ENCODE results near the gene CASZ1. TPM values are rescaled to one million over a fixed set of nuclear protein-coding genes. Genes with fewer than 3 reads are reported as not detected.

The CASZ1 gene
- total and polyA plus RNA-seq, 10 of the 15 experiments (the other 5 are each of a cell fraction or from before 2014, with no cell fraction given) = 0.52 to 9.8 (median 3.7) TPM

- TF ChIP-seq KLF5 (IDR thresholded peaks at IDR 0.05; ENCODE audit: partially characterized antibody) (no peak), ETV6 (conservative IDR thresholded peaks at IDR 0.05 in 1 of 2, IDR thresholded peaks at IDR 0.05 in 1 of 2; ENCODE audit: borderline replicate concordance in 1 of 2, low read depth in 1 of 2) (no peak), RUNX3 (IDR thresholded peaks at IDR 0.05; ENCODE audit: low read length) (no peak), CBX5 (IDR thresholded peaks at IDR 0.05; ENCODE audit: low read depth) (no peak), SKIL (IDR thresholded peaks at IDR 0.05; ENCODE audit: low read depth, poor library complexity, severe bottlenecking) (no peak), BHLHE40 (IDR thresholded peaks at IDR 0.05; ENCODE audit: borderline replicate concordance in 1 of 2, low read depth in 2 of 2, low read length in 1 of 2) (no peak), RELB (IDR thresholded peaks at IDR 0.05; ENCODE audit: low read depth) (no peak), USF1 (IDR thresholded peaks at IDR 0.05; ENCODE audit: borderline replicate concordance, extremely low read length, insufficient read depth, low read depth, low read length) (no peak), ZNF622 (IDR thresholded peaks at IDR 0.05) (no peak), WRNIP1 (IDR thresholded peaks at IDR 0.05; ENCODE audit: borderline replicate concordance, low read depth, low read length) (no peak), SMAD1 (IDR thresholded peaks at IDR 0.05; ENCODE audit: low read depth, partially characterized antibody) (no peak), NR2F1 (conservative IDR thresholded peaks at IDR 0.05) (no peak), TARDBP (IDR thresholded peaks at IDR 0.05; ENCODE audit: borderline replicate concordance) (no peak), BMI1 (IDR thresholded peaks at IDR 0.05; ENCODE audit: borderline replicate concordance) (no peak), MEF2A (IDR thresholded peaks at IDR 0.05; ENCODE audit: insufficient read depth, low read depth, low read length) (no peak), SMAD5 (IDR thresholded peaks at IDR 0.05; ENCODE audit: low read depth) (no peak), TAF1 (IDR thresholded peaks at IDR 0.05; ENCODE audit: borderline replicate concordance, low read depth, low read length) (no peak)
- Histone ChIP-seq H3K4me2 (ENCODE audit: control insufficient read depth, insufficient read depth) (no peak overlapping the region), H3K36me3 (ENCODE audit: control insufficient read depth in 2 of 2, insufficient read depth in 2 of 2, low read length in 1 of 2) (no peaks in the 10 kb centered on the region), H3K4me1 (ENCODE audit: control insufficient read depth, insufficient read depth, low read length) (no peaks in the 10 kb centered on the region; the same call in 1 of the 2 replicates), H3K9me3 (replicated peaks; ENCODE audit: control insufficient read depth, insufficient read depth, low read length) (no peaks in the 10 kb centered on the region), H3K9ac (ENCODE audit: control insufficient read depth, insufficient read depth, low read length) (no peak overlapping the region), H4K20me1 (ENCODE audit: control insufficient read depth, insufficient read depth) (no peaks in the 10 kb centered on the region), H3K4me3 (no peak overlapping the region), H3K27ac (ENCODE audit: control insufficient read depth, insufficient read depth) (no peak overlapping the region), H3K79me2 (ENCODE audit: control insufficient read depth, insufficient read depth, low read length) (no peaks in the 10 kb centered on the region), H2AFZ (ENCODE audit: control insufficient read depth, low read depth, low read length) (no peak overlapping the region), H3K27me3 (replicated peaks in 1 of 2; ENCODE audit: control insufficient read depth in 2 of 2, insufficient read depth in 2 of 2, low read length in 1 of 2) (peaks cover 0 to under 1% of the 10 kb centered on the region in 2 experiments; a peak in 1 of 4 replicates)
- ATAC-seq (no peak), FAIRE-seq (no peak), DNase-seq (ENCODE audit: low read depth, low spot score) (no peak)
- RAD21 ChIA-PET (ENCODE audit: unreplicated experiment) = no interaction called here
- POLR2A ChIA-PET = interaction anchor here (0.5 kb wide), 1 partner anchor 225 kb away, joined by 4 read pairs; no protein-coding TSS in a partner anchor
- 50% methylated on average over 23 of the region's 31 CpGs for WGBS (ENCODE audit: insufficient coverage, insufficient replicate concordance, low lambda C conversion rate, missing lambda C conversion rate)
- in situ Hi-C loops (cut with MboI) = no loop called here
- intact Hi-C loops (cut with micrococcal nuclease; ENCODE audit: unreplicated experiment) = no loop called here
- BruUV-seq (replicated peaks) = no TSS peak
- CTCF ChIA-PET = no interaction called here
- SMC1A ChIA-PET (ENCODE audit: uncharacterized antibody, unreplicated experiment) = no interaction called here
Observed at GRCh38 chr1:10728595-10729410, 67.6 kb downstream of the CASZ1 start.
